NCI-H2107 (cell line): Measurements from ENCODE around the gene FIGLA.

Source experiments
- DNase-seq: peaks from one replicate; lab custom pipeline; 2025; lab: John Stamatoyannopoulos, UW

Gene FIGLA

GRCh38 chr2:70790136-70790828, at the start of gene FIGLA:
Gene FIGLA, minus strand, starts transcription at chr2:70790643. Its CDS starts 5 bp downstream, at chr2:70790638.
- DNase-seq: no peak

GRCh38 chr2:70837980-70838925, 47.8 kb upstream of the FIGLA start:
- DNase-seq: no peak

- DNase-seq: no peak
Measured at GRCh38 chr2:70835643-70836042, 45.2 kb upstream of the FIGLA start, which contains the start of gene CD207. Gene CD207, minus strand, starts transcription at chr2:70835816. Its CDS starts 40 bp downstream, at chr2:70835776.

- DNase-seq: no peak
Measured at GRCh38 chr2:70834881-70835280, 44.4 kb upstream of the FIGLA start.

- DNase-seq: no peak
Measured at GRCh38 chr2:70834106-70834505, 43.7 kb upstream of the FIGLA start.

- DNase-seq: no peak
Measured at GRCh38 chr2:70833246-70833645, 42.8 kb upstream of the FIGLA start.

- DNase-seq: no peak
Measured at GRCh38 chr2:70832386-70832785, 41.9 kb upstream of the FIGLA start.

- DNase-seq: no peak
Measured at GRCh38 chr2:70831861-70832260, 41.4 kb upstream of the FIGLA start.

- DNase-seq: no peak
Measured at GRCh38 chr2:70830366-70830765, 39.9 kb upstream of the FIGLA start.

- no peak for DNase-seq
Measured at GRCh38 chr2:70829916-70830315, 39.5 kb upstream of the FIGLA start.

GRCh38 chr2:70828914-70829824, 38.7 kb upstream of the FIGLA start:
- DNase-seq: no peak

GRCh38 chr2:70828115-70828514, 37.7 kb upstream of the FIGLA start:
- DNase-seq: no peak

GRCh38 chr2:70827388-70827787, 36.9 kb upstream of the FIGLA start:
- DNase-seq: no peak

GRCh38 chr2:70826696-70827350, 36.4 kb upstream of the FIGLA start:
- DNase-seq: no peak

- no peak for DNase-seq
Measured at GRCh38 chr2:70823249-70823648, 32.8 kb upstream of the FIGLA start.

GRCh38 chr2:70822843-70823242, 32.4 kb upstream of the FIGLA start:
- DNase-seq: no peak

GRCh38 chr2:70820499-70820898, 30.1 kb upstream of the FIGLA start, which contains the start of gene CLEC4F:
Gene CLEC4F, minus strand, starts transcription at chr2:70820599. Its CDS starts 76 bp downstream, at chr2:70820523.
- DNase-seq: no peak

GRCh38 chr2:70817284-70817954, 27.0 kb upstream of the FIGLA start:
- no peak for DNase-seq

GRCh38 chr2:70816726-70817125, 26.3 kb upstream of the FIGLA start:
- DNase-seq: no peak
